ENCODE results near the gene DAPK1.

The DAPK1 gene

GRCh38 chr9:87682618-87683017, 185.0 kb downstream of the DAPK1 start:
- Histone ChIP-seq H3F3A (ENCODE audit: insufficient read depth, low read length) (no peaks in the 10 kb centered on the region), H3K27me3 (ENCODE audit: insufficient read depth, low read length) (no peaks in the 10 kb centered on the region), H2AFZ (ENCODE audit: low read length) (no peak overlapping the region), H3K79me2 (ENCODE audit: insufficient read depth, low read length) (no peaks in the 10 kb centered on the region), H3K4me2 (ENCODE audit: low read length) (no peak overlapping the region), H3K9me2 (ENCODE audit: low read depth, low read length) (no peaks in the 10 kb centered on the region), H4K20me1 (ENCODE audit: insufficient read depth, low read length) (no peaks in the 10 kb centered on the region), H3K9me3 (ENCODE audit: low read length) (no peaks in the 10 kb centered on the region), H3K9ac (ENCODE audit: low read length) (no peak overlapping the region), H3K36me3 (ENCODE audit: insufficient read depth, low read length) (no peaks in the 10 kb centered on the region), H3K4me3 (ENCODE audit: low read depth, low read length, poor library complexity, severe bottlenecking) (no peak overlapping the region), H3K4me1 (ENCODE audit: insufficient read depth, low read length, severe bottlenecking) (no peaks in the 10 kb centered on the region), H3K27ac (ENCODE audit: low read depth, low read length, poor library complexity, severe bottlenecking) (no peak overlapping the region)
- no peak for TF ChIP-seq CTCF (IDR thresholded peaks at IDR 0.05; ENCODE audit: low read length)
- TF ChIP-seq EZH2 (IDR thresholded peaks at IDR 0.05; ENCODE audit: borderline replicate concordance, low read length) = no peak

- no peaks in the 10 kb centered on the region for H3F3A ChIP-seq (ENCODE audit: insufficient read depth, low read length)
- H2AFZ ChIP-seq (ENCODE audit: low read length) = no peak overlapping the region
- H3K4me1 ChIP-seq (ENCODE audit: insufficient read depth, low read length, severe bottlenecking) = no peaks in the 10 kb centered on the region
- H3K36me3 ChIP-seq (ENCODE audit: insufficient read depth, low read length) = no peaks in the 10 kb centered on the region
- no peaks in the 10 kb centered on the region for H3K27me3 ChIP-seq (ENCODE audit: insufficient read depth, low read length)
- H3K9me2 ChIP-seq (ENCODE audit: low read depth, low read length) = no peaks in the 10 kb centered on the region
- H3K9ac ChIP-seq (ENCODE audit: low read length) = no peak overlapping the region
- H3K4me2 ChIP-seq (ENCODE audit: low read length) = no peak overlapping the region
- no peaks in the 10 kb centered on the region for H3K79me2 ChIP-seq (ENCODE audit: insufficient read depth, low read length)
- no peaks in the 10 kb centered on the region for H4K20me1 ChIP-seq (ENCODE audit: insufficient read depth, low read length)
- H3K9me3 ChIP-seq (ENCODE audit: low read length) = no peaks in the 10 kb centered on the region
- TF ChIP-seq CTCF (IDR thresholded peaks at IDR 0.05; ENCODE audit: low read length) (no peak), EZH2 (IDR thresholded peaks at IDR 0.05; ENCODE audit: borderline replicate concordance, low read length) (no peak)
- no peak overlapping the region for H3K27ac ChIP-seq (ENCODE audit: low read depth, low read length, poor library complexity, severe bottlenecking)
- H3K4me3 ChIP-seq (ENCODE audit: low read depth, low read length, poor library complexity, severe bottlenecking) = no peak overlapping the region
These were observed 186.3 kb downstream of the DAPK1 start for GRCh38 chr9:87683751-87684626.

- no peaks in the 10 kb centered on the region for H4K20me1 ChIP-seq (ENCODE audit: insufficient read depth, low read length)
- H3F3A ChIP-seq (ENCODE audit: insufficient read depth, low read length) = no peaks in the 10 kb centered on the region
- TF ChIP-seq CTCF (IDR thresholded peaks at IDR 0.05; ENCODE audit: low read length) (peak; percentile 68), EZH2 (IDR thresholded peaks at IDR 0.05; ENCODE audit: borderline replicate concordance, low read length) (no peak)
- H3K9ac ChIP-seq (ENCODE audit: low read length) = no peak overlapping the region
- no peak overlapping the region for H3K4me3 ChIP-seq (ENCODE audit: low read depth, low read length, poor library complexity, severe bottlenecking)
- H3K27me3 ChIP-seq (ENCODE audit: insufficient read depth, low read length) = no peaks in the 10 kb centered on the region
- no peaks in the 10 kb centered on the region for H3K9me3 ChIP-seq (ENCODE audit: low read length)
- H3K79me2 ChIP-seq (ENCODE audit: insufficient read depth, low read length) = no peaks in the 10 kb centered on the region
- H3K4me2 ChIP-seq (ENCODE audit: low read length) = no peak overlapping the region
- H3K27ac ChIP-seq (ENCODE audit: low read depth, low read length, poor library complexity, severe bottlenecking) = no peak overlapping the region
- H2AFZ ChIP-seq (ENCODE audit: low read length) = no peak overlapping the region
- H3K4me1 ChIP-seq (ENCODE audit: insufficient read depth, low read length, severe bottlenecking) = no peaks in the 10 kb centered on the region
- no peaks in the 10 kb centered on the region for H3K36me3 ChIP-seq (ENCODE audit: insufficient read depth, low read length)
- no peaks in the 10 kb centered on the region for H3K9me2 ChIP-seq (ENCODE audit: low read depth, low read length)
These were observed 187.1 kb downstream of the DAPK1 start for GRCh38 chr9:87684627-87685219.

All from OCI-LY1 (cell line).